ENCODE results near the gene MAPK8IP1. TPM values are rescaled to one million over a fixed set of nuclear protein-coding genes. Genes with fewer than 3 reads are reported as not detected.

Gene MAPK8IP1
- polyA plus RNA-seq, 1 donor from 2014 or later, result 58.8 TPM

- Histone ChIP-seq H3K27me3 (ENCODE audit: insufficient read depth, low read depth, low read length) (no peaks in the 10 kb centered on the region), H3K36me3 (ENCODE audit: insufficient read depth, low read length) (no peaks in the 10 kb centered on the region), H3K27ac (ENCODE audit: low read length) (no peak within 1 kb of the TSS), H3K4me3 (ENCODE audit: low read length) (no peak within 1 kb of the TSS), H3F3A (ENCODE audit: insufficient read depth, low read length, poor library complexity, severe bottlenecking) (no peaks in the 10 kb centered on the region), H3K9me3 (ENCODE audit: low read length) (no peaks in the 10 kb centered on the region), H2AFZ (ENCODE audit: low read depth, low read length) (no peak within 1 kb of the TSS), H3K4me2 (ENCODE audit: low read length) (no peak within 1 kb of the TSS), H3K79me2 (replicated peaks; ENCODE audit: insufficient read depth, low read length) (peaks cover 10% of the 10 kb centered on the region), H4K20me1 (ENCODE audit: insufficient read depth) (peaks cover 3% of the 10 kb centered on the region), H3K9ac (ENCODE audit: low read length) (no peak within 1 kb of the TSS), H3K9me2 (ENCODE audit: insufficient read depth, low read length) (no peaks in the 10 kb centered on the region)
- no peak for TF ChIP-seq EP300 (conservative IDR thresholded peaks at IDR 0.05; ENCODE audit: poor library complexity, severe bottlenecking)
Observed at GRCh38 chr11:45906965-45907611, 21.6 kb downstream of the MAPK8IP1 start, which contains the start of gene FREY1. FREY1 (minus strand) TSS chr11:45907271; CDS start chr11:45907245, 26 bp downstream.

- no peaks in the 10 kb centered on the region for H3F3A ChIP-seq (ENCODE audit: insufficient read depth, low read length, poor library complexity, severe bottlenecking)
- no peak for TF ChIP-seq EP300 (conservative IDR thresholded peaks at IDR 0.05; ENCODE audit: poor library complexity, severe bottlenecking)
- TF ChIP-seq EZH2 (IDR thresholded peaks at IDR 0.05; ENCODE audit: borderline replicate concordance, insufficient read depth, low read length, poor library complexity, severe bottlenecking), result no peak
- no peak for TF ChIP-seq MXI1 (conservative IDR thresholded peaks at IDR 0.05; ENCODE audit: poor library complexity, severe bottlenecking)
- no peaks in the 10 kb centered on the region for H3K27me3 ChIP-seq (ENCODE audit: insufficient read depth, low read depth, low read length)
- no peak overlapping the region for H3K27ac ChIP-seq (ENCODE audit: low read length)
- no peaks in the 10 kb centered on the region for H3K9me3 ChIP-seq (ENCODE audit: low read length)
- H3K4me3 ChIP-seq (ENCODE audit: low read length), result no peak overlapping the region
- H2AFZ ChIP-seq (ENCODE audit: low read depth, low read length), result no peak overlapping the region
- no peak overlapping the region for H3K9ac ChIP-seq (ENCODE audit: low read length)
- H3K9me2 ChIP-seq (ENCODE audit: insufficient read depth, low read length), result no peaks in the 10 kb centered on the region
- no peaks in the 10 kb centered on the region for H3K36me3 ChIP-seq (ENCODE audit: insufficient read depth, low read length)
- peaks cover 6% of the 10 kb centered on the region for H3K79me2 ChIP-seq (replicated peaks; ENCODE audit: insufficient read depth, low read length)
- H3K4me2 ChIP-seq (ENCODE audit: low read length), result no peak overlapping the region
- H4K20me1 ChIP-seq (ENCODE audit: insufficient read depth), result peaks cover 3% of the 10 kb centered on the region
Observed at GRCh38 chr11:45907911-45908370, 22.5 kb downstream of the MAPK8IP1 start.

GRCh38 chr11:45909594-45910475 is 24.4 kb downstream of the MAPK8IP1 start:
- no peak overlapping the region for H3K9ac ChIP-seq (ENCODE audit: low read length)
- H3K4me3 ChIP-seq (ENCODE audit: low read length), result no peak overlapping the region
- no peaks in the 10 kb centered on the region for H4K20me1 ChIP-seq (ENCODE audit: insufficient read depth)
- TF ChIP-seq MXI1 (conservative IDR thresholded peaks at IDR 0.05; ENCODE audit: poor library complexity, severe bottlenecking), result no peak
- no peak for TF ChIP-seq REST (IDR thresholded peaks at IDR 0.05; ENCODE audit: borderline replicate concordance)
- no peak for TF ChIP-seq EZH2 (IDR thresholded peaks at IDR 0.05; ENCODE audit: borderline replicate concordance, insufficient read depth, low read length, poor library complexity, severe bottlenecking)
- TF ChIP-seq TAF1 (IDR thresholded peaks at IDR 0.05; ENCODE audit: low read depth), result no peak
- no peak for TF ChIP-seq POLR2AphosphoS5 (IDR thresholded peaks at IDR 0.05)
- no peak for TF ChIP-seq RAD21 (conservative IDR thresholded peaks at IDR 0.05)
- no peak for TF ChIP-seq CTCF (IDR thresholded peaks at IDR 0.05; ENCODE audit: poor library complexity, severe bottlenecking)
- TF ChIP-seq SMC3 (conservative IDR thresholded peaks at IDR 0.05; ENCODE audit: poor library complexity), result no peak
- TF ChIP-seq EP300 (conservative IDR thresholded peaks at IDR 0.05; ENCODE audit: poor library complexity, severe bottlenecking), result no peak
- no peaks in the 10 kb centered on the region for H3F3A ChIP-seq (ENCODE audit: insufficient read depth, low read length, poor library complexity, severe bottlenecking)
- no peak overlapping the region for H2AFZ ChIP-seq (ENCODE audit: low read depth, low read length)
- H3K36me3 ChIP-seq (ENCODE audit: insufficient read depth, low read length), result no peaks in the 10 kb centered on the region
- no peaks in the 10 kb centered on the region for H3K9me3 ChIP-seq (ENCODE audit: low read length)
- H3K27me3 ChIP-seq (ENCODE audit: insufficient read depth, low read depth, low read length), result no peaks in the 10 kb centered on the region
- H3K79me2 ChIP-seq (replicated peaks; ENCODE audit: insufficient read depth, low read length), result no peaks in the 10 kb centered on the region
- H3K4me2 ChIP-seq (ENCODE audit: low read length), result no peak overlapping the region
- no peak overlapping the region for H3K27ac ChIP-seq (ENCODE audit: low read length)
- H3K9me2 ChIP-seq (ENCODE audit: insufficient read depth, low read length), result no peaks in the 10 kb centered on the region
